Hypothalamus (tissue), 51 donors: ENCODE measurements around the gene DHX34.
A peak's percentile ranks its signal among the peaks of the same experiment; 100 is the strongest.
"Not testable (repeated sequence)": the region's sequence is repeated elsewhere in the genome, so short reads cannot be mapped to it uniquely, and the experiment has no call there.

Experiments used
- DNase-seq, 51 donors: peaks; one replicate each; lab custom pipeline; 2025; lab: John Stamatoyannopoulos, UW

DHX34 gene

DNA sequence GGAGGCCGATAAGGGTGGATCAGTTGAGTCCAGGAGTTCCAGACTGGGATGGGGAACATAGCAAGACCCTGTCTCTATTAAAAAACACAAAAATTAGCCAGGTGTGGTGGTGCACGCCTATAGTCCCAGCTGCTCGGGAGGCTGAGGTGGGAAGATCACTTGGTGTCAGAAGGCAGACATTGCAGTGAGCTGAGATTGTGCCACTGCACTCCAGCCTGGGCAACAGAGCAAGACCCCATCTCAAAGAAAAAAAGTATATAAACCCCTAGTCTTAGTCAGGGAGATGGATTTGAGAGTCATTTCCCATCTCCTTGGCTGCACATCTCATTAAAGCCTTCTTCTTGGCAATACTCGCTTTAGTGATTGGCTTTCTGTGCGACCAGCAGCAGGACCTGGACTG, 34.8 kb downstream of the DHX34 start:
- not testable (repeated sequence) for DNase-seq

DNA sequence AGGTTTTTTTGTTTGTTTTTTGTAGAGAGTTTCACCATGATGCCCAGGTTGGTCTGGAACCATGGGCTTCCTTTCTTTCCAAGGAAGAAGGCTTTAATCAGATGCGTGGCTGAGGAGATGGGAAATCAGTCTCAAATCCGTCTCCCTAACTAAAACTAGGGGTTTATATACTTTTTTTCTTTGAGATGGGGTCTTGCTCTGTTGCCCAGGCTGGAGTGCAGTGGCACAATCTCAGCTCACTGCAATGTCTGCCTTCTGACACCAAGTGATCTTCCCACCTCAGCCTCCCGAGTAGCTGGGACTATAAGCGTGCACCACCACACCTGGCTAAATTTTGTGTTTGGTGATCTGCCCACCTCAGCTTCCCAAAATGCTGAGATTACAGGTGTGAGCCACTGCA, 35.4 kb downstream of the DHX34 start:
- not testable (repeated sequence) for DNase-seq

DNA sequence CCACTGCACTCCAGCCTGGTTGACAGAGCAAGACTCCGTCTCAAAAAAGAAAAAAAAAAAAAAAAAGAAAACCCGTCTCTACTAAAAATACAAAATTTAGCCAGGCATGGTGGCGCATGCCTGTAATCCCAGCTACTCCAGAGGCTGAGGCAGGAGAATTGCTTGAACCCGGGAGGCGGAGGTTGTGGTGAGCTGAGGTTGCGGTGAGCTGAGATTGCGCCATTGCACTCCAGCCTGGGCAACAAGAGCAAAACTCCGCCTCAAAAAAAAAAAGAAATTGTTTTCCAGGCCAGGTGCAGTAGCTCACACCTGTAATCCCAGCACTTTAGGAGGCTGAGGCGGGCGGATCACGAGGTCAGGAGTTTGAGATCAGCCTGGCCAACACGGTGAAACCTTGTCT, 37.5 kb downstream of the DHX34 start:
- DNase-seq: not testable (repeated sequence)

- DNase-seq: not testable (repeated sequence)
These were observed 38.5 kb downstream of the DHX34 start for GRCh38 chr19:47387623-47388022.

DNA sequence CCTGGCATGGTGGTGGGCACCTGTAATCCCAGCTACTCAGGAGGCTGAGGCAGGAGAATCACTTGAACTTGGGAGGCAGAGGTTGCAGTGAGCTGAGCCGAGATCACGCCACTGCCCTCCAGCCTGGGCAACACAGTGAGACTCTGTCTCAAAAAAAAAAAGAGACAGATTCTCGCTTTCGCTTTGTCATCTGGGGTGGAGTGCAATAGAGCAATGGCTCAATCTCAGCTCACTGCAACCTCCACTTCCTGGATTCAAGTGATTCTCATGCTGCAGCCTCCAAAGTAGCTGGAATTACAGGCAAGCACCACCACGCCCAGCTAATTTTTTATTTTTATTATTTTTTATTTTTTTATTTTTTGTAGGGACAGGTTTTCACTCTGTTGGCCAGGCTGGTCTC, 39.6 kb downstream of the DHX34 start:
- not testable (repeated sequence) for DNase-seq

DNA sequence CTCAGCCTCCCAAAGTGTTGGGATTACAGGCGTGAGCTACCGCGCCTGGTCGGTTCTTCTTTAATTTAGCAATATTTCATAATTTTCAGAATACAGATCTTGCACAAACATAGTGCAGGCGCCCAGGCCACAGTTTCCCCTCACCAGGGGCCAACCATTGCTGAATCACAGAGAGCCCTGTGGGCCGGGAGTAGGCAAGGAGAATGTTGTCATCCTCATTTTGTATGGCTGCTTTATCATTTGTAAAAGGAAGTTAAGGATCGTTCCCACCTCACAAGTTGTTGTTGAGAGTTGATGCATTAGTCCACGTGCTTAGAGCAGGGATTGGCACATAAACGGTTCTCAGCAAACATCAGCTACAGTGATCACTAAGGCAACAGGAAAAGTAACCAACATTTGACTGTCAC, 40.0 kb downstream of the DHX34 start:
- DNase-seq: no peak

DNA sequence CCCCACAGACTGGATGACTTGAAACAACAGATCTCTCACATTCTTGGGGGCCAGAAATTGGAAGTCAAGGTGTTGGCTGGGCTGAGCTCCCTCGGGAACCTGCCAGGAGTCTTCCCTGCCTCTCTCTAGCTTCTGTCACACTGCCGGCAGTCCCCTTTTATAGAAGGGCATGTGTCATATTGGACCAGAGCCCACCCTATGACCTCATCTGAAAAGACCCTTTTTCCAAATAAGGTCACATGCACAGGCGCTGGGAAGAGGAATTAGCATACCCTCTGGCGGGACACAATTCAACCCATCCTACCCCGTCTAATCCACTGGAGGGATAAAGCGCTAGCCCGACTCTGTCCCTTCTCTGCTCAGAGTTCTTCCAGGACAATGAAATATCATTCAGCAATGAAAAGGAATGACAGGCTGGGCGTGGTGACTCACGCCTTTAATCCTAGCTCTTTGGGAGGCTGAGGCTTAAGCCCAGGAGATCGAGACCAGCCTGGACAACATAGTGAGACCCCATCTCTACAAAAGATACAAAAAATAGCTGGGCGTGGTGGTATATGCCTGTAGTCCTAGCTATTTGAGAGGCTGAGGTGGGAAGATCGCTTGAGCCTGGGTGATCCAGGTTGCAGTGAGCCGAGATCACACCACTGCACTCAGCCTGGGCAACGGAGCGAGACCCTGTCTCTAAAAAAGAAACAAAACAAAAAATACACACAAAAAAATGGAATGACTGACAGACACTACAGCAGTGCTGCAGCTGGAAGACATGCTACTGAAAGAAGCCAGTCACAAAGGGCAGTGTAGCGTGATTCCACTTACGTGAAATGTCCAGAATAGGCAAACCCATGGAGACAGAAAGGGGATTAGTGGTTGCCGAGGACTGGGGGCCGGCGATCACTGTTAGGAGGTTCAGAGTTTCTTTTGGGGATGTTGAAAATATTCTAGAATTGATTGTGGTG, 41.7 kb downstream of the DHX34 start:
- no peak for DNase-seq

GRCh38 chr19:47391510-47392223, 42.6 kb downstream of the DHX34 start:
- peak in 45 of 51 donors; percentile 5 to 84 (median 43) for DNase-seq

- no peak for DNase-seq
These were observed 49.8 kb downstream of the DHX34 start for GRCh38 chr19:47398707-47399597.

GRCh38 chr19:47402504-47402903, 53.4 kb downstream of the DHX34 start:
- DNase-seq: no peak

DNA sequence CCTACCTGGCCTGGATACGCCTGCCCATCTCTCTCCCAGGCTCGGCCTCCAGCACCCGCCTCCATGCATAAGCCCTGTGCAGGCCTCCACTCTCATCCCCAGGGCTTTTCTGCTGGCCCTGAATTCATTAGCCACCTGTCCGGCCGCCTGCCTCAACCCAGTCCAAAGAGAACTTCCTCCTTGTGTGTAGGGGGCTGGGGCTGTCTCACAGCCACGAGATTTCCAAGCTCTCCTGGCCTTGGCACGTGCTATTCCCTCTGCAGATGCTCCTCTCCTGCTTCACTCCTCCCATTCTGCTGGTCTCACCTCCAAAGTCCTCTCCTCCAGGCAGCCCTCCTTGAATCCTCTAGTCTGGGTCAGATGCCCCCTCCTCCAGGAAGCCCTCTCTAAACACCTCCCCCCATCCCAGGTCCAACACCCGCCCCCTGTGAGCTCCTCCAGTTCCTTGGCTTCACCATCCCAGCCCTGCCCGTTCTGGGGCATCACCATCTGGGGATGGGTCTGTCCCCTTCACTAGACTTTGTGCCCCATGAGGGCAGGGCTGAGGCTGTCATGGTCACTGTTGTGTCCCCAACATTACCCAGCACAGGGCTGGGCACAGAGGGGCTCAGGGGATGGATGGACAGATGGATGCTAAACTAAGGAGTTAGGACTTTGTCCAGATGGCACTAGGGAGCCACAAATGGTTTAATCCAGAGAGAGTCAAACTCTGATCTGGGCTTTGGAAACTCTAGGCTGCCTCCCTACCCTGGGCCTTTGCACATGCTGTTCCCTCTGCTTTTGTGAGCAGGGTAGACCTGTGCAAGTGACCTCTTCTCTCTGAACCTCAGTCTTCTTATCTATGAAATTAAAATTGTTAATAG, 55.5 kb downstream of the DHX34 start:
- DNase-seq: no peak

DNA sequence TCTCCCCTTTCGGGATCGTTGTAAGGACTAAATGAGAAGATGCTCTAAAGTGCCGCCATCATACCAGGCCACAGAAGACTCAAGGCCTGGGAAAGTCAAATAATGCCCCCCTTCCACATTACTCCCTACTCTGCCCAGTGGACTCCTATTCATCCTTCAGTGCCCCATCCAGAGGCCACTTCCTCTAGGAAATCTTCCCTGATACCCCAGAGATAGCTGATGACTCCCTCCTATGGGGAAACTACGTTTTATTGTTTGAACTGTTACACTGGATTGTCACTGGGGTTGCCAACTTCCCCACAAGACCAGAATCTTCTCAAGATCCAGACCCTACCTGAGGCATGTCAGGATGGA, 56.1 kb downstream of the DHX34 start:
- no peak for DNase-seq

DNA sequence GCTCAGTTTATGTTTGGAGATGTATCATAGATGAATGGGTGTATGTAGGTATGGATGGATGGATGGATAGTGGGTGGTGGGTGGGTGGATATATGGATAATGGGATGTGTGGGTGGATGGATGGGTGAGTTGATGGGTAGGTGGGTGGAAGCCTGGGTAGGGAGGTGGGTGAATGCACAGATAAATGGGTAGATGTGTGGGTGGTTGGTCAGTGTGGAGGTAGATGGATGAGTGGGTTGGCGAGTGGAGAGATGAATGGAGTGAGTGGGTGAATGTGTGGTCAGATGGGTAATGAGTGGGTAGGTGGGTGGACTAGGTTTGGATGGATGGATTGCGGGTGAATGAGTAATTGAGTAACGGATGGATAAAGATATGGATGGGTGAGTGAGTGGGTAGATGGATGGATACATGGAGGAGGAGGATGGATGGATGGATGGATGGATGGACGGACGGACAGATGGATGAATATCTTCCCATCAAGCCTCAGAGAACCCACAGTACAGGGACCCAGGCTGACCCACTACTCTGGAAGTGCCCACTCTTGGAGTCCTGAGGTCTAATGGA, 56.8 kb downstream of the DHX34 start:
- no peak for DNase-seq

- DNase-seq: no peak
These were observed 57.7 kb downstream of the DHX34 start for GRCh38 chr19:47406711-47407416.

DNA sequence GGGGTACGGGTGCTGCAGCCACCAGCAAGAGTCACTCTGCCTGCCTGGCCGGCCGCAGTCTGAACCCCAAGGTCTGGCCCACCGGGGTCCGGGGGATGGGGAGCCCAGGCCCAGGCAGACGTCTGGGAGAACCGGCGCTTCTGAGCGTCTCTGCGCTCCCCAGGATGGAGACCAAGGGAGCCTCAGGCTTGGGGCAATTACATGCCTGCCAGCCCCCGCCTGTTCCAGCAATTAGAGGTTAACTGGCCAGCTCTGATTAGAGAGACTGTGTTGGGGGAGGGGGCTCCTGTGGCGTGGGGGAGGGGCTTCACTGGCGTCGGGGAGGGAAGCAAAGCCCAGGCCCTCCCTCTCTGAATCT, 58.3 kb downstream of the DHX34 start:
- DNase-seq: no peak

DNA sequence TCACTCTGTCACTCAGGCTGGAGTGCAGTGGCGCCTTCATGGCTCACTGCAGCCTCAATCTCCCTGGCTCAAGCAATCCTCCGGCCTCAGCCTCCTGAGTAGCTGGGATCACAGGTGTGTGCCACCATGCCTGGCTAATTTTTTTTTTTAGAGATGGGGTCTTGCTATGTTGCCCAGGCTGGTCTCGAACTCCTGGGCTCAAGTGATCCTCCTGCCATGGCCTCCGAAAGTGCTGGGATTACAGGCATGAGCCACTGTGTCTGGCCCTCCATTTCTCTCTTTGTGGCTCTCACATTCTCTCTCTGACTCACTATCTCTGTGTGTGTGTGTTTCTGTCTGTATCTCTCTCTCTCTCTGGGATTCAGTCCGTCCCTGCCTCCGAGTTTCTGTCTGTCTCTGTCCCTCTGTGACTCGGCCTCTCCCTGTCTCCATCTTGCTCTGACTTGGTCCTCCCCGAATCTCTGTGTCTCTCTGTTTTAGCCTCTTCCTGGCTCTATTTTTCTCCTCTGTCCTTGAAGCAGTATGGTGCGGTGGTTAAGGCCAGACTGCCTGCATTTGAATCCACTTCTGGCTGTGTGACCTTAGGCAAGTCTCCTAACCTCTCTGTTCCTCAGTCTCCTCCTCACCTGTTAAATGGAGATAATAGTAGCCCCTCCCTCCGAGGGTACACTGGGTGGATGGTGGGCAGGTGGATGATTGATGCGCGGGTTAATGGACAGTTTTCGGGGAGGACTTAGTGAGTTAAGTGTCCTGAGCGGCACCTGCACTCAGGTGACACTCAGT, 59.2 kb downstream of the DHX34 start:
- DNase-seq: no peak

DNA sequence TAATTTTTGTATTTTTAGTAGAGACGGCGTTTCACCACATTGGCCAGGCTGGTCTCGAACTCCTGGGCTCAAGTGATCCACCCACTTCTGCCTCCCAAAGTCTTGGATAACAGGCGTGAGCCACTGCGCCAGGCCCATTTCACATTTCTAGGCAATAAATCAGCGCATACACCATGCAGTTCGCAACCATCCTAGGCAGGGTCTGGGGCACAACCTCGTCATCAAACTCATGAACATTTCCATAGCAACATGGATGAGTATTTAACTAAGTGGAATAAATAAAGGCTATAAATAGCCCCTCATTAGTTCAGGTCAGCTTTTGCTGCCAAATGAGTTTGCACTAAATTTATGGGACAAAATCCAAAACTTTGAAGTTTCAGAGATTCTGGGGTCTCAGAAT, 62.0 kb downstream of the DHX34 start:
- no peak for DNase-seq

- DNase-seq: not testable (repeated sequence)
These were observed 62.6 kb downstream of the DHX34 start for GRCh38 chr19:47411696-47412095.
